Osteocyte (in vitro differentiated cells): Measurements from ENCODE around the gene KLF17. TPM values are rescaled to one million over a fixed set of nuclear protein-coding genes. Genes with fewer than 3 reads are reported as not detected.

Experiments used
- DNase-seq: peaks from one replicate; pipeline ENCODE4 v3.0.0; 2021; ENCODE audit warnings: mixed read lengths; ENCODE audit not compliant: unreplicated experiment; ENCODE audit errors: extremely low spot score
- H3K27ac Mint-ChIP-seq: one replicate; pipeline ENCODE4 v1.8.0; 2021; ENCODE audit warnings: mild to moderate bottlenecking, mixed read lengths; ENCODE audit not compliant: unreplicated experiment
- H3K27me3 Mint-ChIP-seq: one replicate; pipeline ENCODE4 v1.8.0; 2021; ENCODE audit warnings: mixed read lengths; ENCODE audit not compliant: unreplicated experiment
- H3K36me3 Mint-ChIP-seq: one replicate; pipeline ENCODE4 v1.8.0; 2021; ENCODE audit warnings: mixed read lengths; ENCODE audit not compliant: unreplicated experiment
- H3K4me1 Mint-ChIP-seq: one replicate; pipeline ENCODE4 v1.8.0; 2021; ENCODE audit warnings: mixed read lengths; ENCODE audit not compliant: unreplicated experiment
- H3K4me3 Mint-ChIP-seq: one replicate; pipeline ENCODE4 v1.8.0; 2021; ENCODE audit warnings: mild to moderate bottlenecking, moderate library complexity, mixed read lengths; ENCODE audit not compliant: unreplicated experiment
- H3K9me3 Mint-ChIP-seq: one replicate; pipeline ENCODE4 v1.8.0; 2021; ENCODE audit warnings: mixed read lengths; ENCODE audit not compliant: unreplicated experiment
- CTCF ChIP-seq: fragments of 200-600 bp; sonication (generic); IDR thresholded peaks from 2 replicates; pipeline ENCODE4 v1.5.0; 2021; ENCODE audit warnings: antibody characterized with exemption, mild to moderate bottlenecking, moderate library complexity
- total RNA-seq: library from RNA; stranded (reverse); gene quantifications from 2 replicates; pipeline ENCODE4 v1.2.1, GENCODE V29; 2021

The KLF17 gene
- total RNA-seq, 1 donor from 2014 or later, result not detected

- Mint-ChIP-seq H3K4me1 (no peaks in the 10 kb centered on the region), H3K9me3 (no peaks in the 10 kb centered on the region), H3K4me3 (no peak overlapping the region), H3K36me3 (no peaks in the 10 kb centered on the region), H3K27me3 (peaks cover 35% of the 10 kb centered on the region), H3K27ac (no peak overlapping the region)
- TF ChIP-seq CTCF, result no peak
- DNase-seq, result no peak
Observed at GRCh38 chr1:44161546-44161945, 42.9 kb downstream of the KLF17 start.

- H3K4me1 Mint-ChIP-seq, result no peaks in the 10 kb centered on the region
- H3K27ac Mint-ChIP-seq, result no peak overlapping the region
- DNase-seq, result no peak
- peaks cover 39% of the 10 kb centered on the region for H3K27me3 Mint-ChIP-seq
- no peaks in the 10 kb centered on the region for H3K36me3 Mint-ChIP-seq
- H3K9me3 Mint-ChIP-seq, result peaks cover 4% of the 10 kb centered on the region
- no peak for TF ChIP-seq CTCF
- no peak overlapping the region for H3K4me3 Mint-ChIP-seq
Observed at GRCh38 chr1:44168520-44169098, 50.0 kb downstream of the KLF17 start.

GRCh38 chr1:44170281-44170823, 51.7 kb downstream of the KLF17 start:
- Mint-ChIP-seq H3K36me3 (no peaks in the 10 kb centered on the region), H3K27me3 (peaks cover 37% of the 10 kb centered on the region), H3K9me3 (peaks cover 4% of the 10 kb centered on the region), H3K4me3 (no peak overlapping the region), H3K4me1 (no peaks in the 10 kb centered on the region), H3K27ac (no peak overlapping the region)
- TF ChIP-seq CTCF, result no peak
- no peak for DNase-seq

GRCh38 chr1:44174630-44175029, 56.0 kb downstream of the KLF17 start:
- DNase-seq, result no peak
- no peak overlapping the region for H3K4me3 Mint-ChIP-seq

More at GRCh38 chr1:44174630-44175029, 56.0 kb downstream of the KLF17 start:
- Mint-ChIP-seq H3K27me3 (peaks cover 11% of the 10 kb centered on the region), H3K36me3 (no peaks in the 10 kb centered on the region), H3K9me3 (no peaks in the 10 kb centered on the region), H3K27ac (no peak overlapping the region), H3K4me1 (no peaks in the 10 kb centered on the region)
- TF ChIP-seq CTCF, result no peak

Other genes with a start within 250 kb of the KLF17 start
- gene ARTN, start 185.0 kb upstream of the KLF17 start, total RNA-seq, result 0.81 and 1.1 TPM in 2 replicates
- gene IPO13, start 171.9 kb upstream of the KLF17 start, total RNA-seq, result 37.6 and 40.8 TPM in 2 replicates
- 21.7 and 22.4 TPM in 2 replicates for gene DPH2, start 148.8 kb upstream of the KLF17 start, total RNA-seq
- gene ATP6V0B, start 143.9 kb upstream of the KLF17 start, total RNA-seq, result 128 and 130 TPM in 2 replicates
- gene B4GALT2, start 139.6 kb upstream of the KLF17 start, total RNA-seq, result 62.8 and 65.5 TPM in 2 replicates
- 5.1 and 5.3 TPM in 2 replicates for gene CCDC24, start 127.2 kb upstream of the KLF17 start, total RNA-seq
- 49.4 and 51.6 TPM in 2 replicates for gene SLC6A9, start 87.4 kb upstream of the KLF17 start, total RNA-seq
- not detected in 2 replicates for gene KLF18, start 22.8 kb downstream of the KLF17 start, total RNA-seq
- gene DMAP1, start 94.7 kb downstream of the KLF17 start, total RNA-seq, result 42.3 and 46.4 TPM in 2 replicates
- gene ERI3, start 236.4 kb downstream of the KLF17 start, total RNA-seq, result 54.3 and 58.6 TPM in 2 replicates